SK-N-SH (cell line): ENCODE results near the gene GLTPD2. TPM values are rescaled to one million over a fixed set of nuclear protein-coding genes. Genes with fewer than 3 reads are reported as not detected.

Experiments used
- CTCF ChIA-PET: fragments of 300-600, 350-600 bp; formaldehyde crosslinking; extraction: SDS; loops from one replicate; lab custom pipeline; 2021; lab: Yijun Ruan, JAX
- POLR2A ChIA-PET: fragments of 350-600 bp; sonication (Branson Sonifier 250); formaldehyde crosslinking; extraction: SDS; loops from one replicate; lab custom pipeline; 2020; ENCODE audit warnings: antibody characterized with exemption, inconsistent platforms; lab: Yijun Ruan, JAX
- DNase-seq: peaks from one replicate; pipeline ENCODE4 v3.0.0; 2012
- H2AFZ ChIP-seq: fragments of 200-600 bp; sonication (generic); 2 replicates; pipeline ENCODE4 v1.8.1; 2016; ENCODE audit warnings: antibody characterized with exemption, mild to moderate bottlenecking, low read depth
- H3F3A ChIP-seq: fragments of 200-600 bp; sonication (generic); replicated peaks from 2 replicates; pipeline ENCODE3; 2016; ENCODE audit warnings: antibody characterized with exemption, mild to moderate bottlenecking; ENCODE audit not compliant: insufficient read depth
- H3K27ac ChIP-seq, 2 experiments: fragments of 200-500 bp in 1 of 2; fragments of 200-600 bp in 1 of 2; sonication (Bioruptor generic) in 1 of 2; sonication (generic), shearing (Covaris generic) in 1 of 2; 2 replicates each; pipeline versions ENCODE4 v1.5.1 to v1.6.1; 2014 to 2016; ENCODE audit warnings: low read depth in 2 of 2, inconsistent platforms in 1 of 2, low read length in 1 of 2, mild to moderate bottlenecking in 1 of 2, mixed read lengths in 1 of 2
- H3K27me3 ChIP-seq: fragments of 200-600 bp; sonication (generic), shearing (Covaris generic); 2 replicates; pipeline ENCODE4 v1.6.1; 2016; ENCODE audit warnings: mixed run types; ENCODE audit not compliant: insufficient read depth
- H3K36me3 ChIP-seq, 2 experiments: fragments of 200-500 bp in 1 of 2; fragments of 200-600 bp in 1 of 2; sonication (Bioruptor generic) in 1 of 2; sonication (generic) in 1 of 2; replicated peaks in 1 of 2; 2 replicates each; pipeline versions ENCODE3 to v1.5.1; 2014 to 2016; ENCODE audit warnings: low read length in 1 of 2, mild to moderate bottlenecking in 1 of 2; ENCODE audit not compliant: insufficient read depth in 2 of 2, control insufficient read depth in 1 of 2
- H3K4me1 ChIP-seq, 2 experiments: fragments of 200-500 bp in 1 of 2; fragments of 200-600 bp in 1 of 2; sonication (Bioruptor generic) in 1 of 2; sonication (generic), shearing (Covaris generic) in 1 of 2; 2 replicates each; pipeline versions ENCODE4 v1.5.1 to v1.6.1; 2014 to 2016; ENCODE audit warnings: low read depth in 1 of 2, low read length in 1 of 2, mixed run types in 1 of 2; ENCODE audit not compliant: insufficient read depth in 2 of 2, control insufficient read depth in 1 of 2
- H3K4me2 ChIP-seq: fragments of 200-600 bp; sonication (generic), shearing (Covaris generic); 2 replicates; pipeline ENCODE4 v1.6.1; 2017; ENCODE audit warnings: mixed run types
- H3K4me3 ChIP-seq, 2 experiments: fragments of 200-500 bp in 1 of 2; fragments of 200-600 bp in 1 of 2; sonication (Bioruptor generic) in 1 of 2; sonication (generic), shearing (Covaris generic) in 1 of 2; 2 replicates each; pipeline versions ENCODE4 v1.5.1 to v1.8.1; 2014 to 2016; ENCODE audit warnings: low read depth in 2 of 2, inconsistent platforms in 1 of 2, low read length in 1 of 2, mild to moderate bottlenecking in 1 of 2, mixed read lengths in 1 of 2, moderate library complexity in 1 of 2
- H3K79me2 ChIP-seq: fragments of 200-600 bp; sonication (generic); 2 replicates; pipeline ENCODE4 v1.8.1; 2017; ENCODE audit warnings: mild to moderate bottlenecking; ENCODE audit not compliant: insufficient read depth
- H3K9ac ChIP-seq: fragments of 200-600 bp; sonication (generic); 2 replicates; pipeline ENCODE4 v1.6.1; 2017; ENCODE audit warnings: mixed run types
- H3K9me2 ChIP-seq: fragments of 200-600 bp; sonication (generic); 2 replicates; pipeline ENCODE4 v1.6.1; 2017; ENCODE audit warnings: mixed run types
- H3K9me3 ChIP-seq: fragments of 200-600 bp; sonication (generic); 2 replicates; pipeline ENCODE4 v1.6.1; 2017; ENCODE audit warnings: mixed run types, mild to moderate bottlenecking, moderate library complexity
- H4K20me1 ChIP-seq: fragments of 200-600 bp; sonication (generic); 2 replicates; pipeline ENCODE4 v1.6.1; 2017; ENCODE audit warnings: mild to moderate bottlenecking, mixed run types; ENCODE audit not compliant: insufficient read depth
- CTCF ChIP-seq: fragments of 200-600 bp; sonication (generic); IDR thresholded peaks from 2 replicates; pipeline ENCODE4 v1.6.1; 2017; ENCODE audit warnings: antibody characterized with exemption, mild to moderate bottlenecking, moderate library complexity
- ELF1 ChIP-seq: IDR thresholded peaks from 2 replicates; pipeline ENCODE4 v1.4.0; 2012
- EP300 ChIP-seq, 2 experiments: IDR thresholded peaks; 2 replicates each; pipeline versions ENCODE4 v1.4.0 to v1.6.1; 2012; ENCODE audit warnings: borderline replicate concordance in 1 of 2, low read depth in 1 of 2, low read length in 1 of 2
- FOXJ3 ChIP-seq: sonication (generic); formaldehyde crosslinking; IDR thresholded peaks from 2 replicates; pipeline ENCODE4 v1.5.1; 2020; ENCODE audit warnings: mild to moderate bottlenecking, missing genetic modification reagents
- FOXM1 ChIP-seq: IDR thresholded peaks from 2 replicates; pipeline ENCODE4 v1.4.0; 2012; ENCODE audit warnings: low read depth, mild to moderate bottlenecking
- GABPA ChIP-seq: IDR thresholded peaks from 2 replicates; pipeline ENCODE4 v1.4.0; 2012; ENCODE audit warnings: low read depth, mild to moderate bottlenecking
- GATA2 ChIP-seq: sonication (generic); formaldehyde crosslinking; IDR thresholded peaks from 2 replicates; pipeline ENCODE4 v1.5.0; 2020; ENCODE audit warnings: mild to moderate bottlenecking, missing genetic modification reagents
- IRF3 ChIP-seq: fragments of 150-350 bp; IDR thresholded peaks from 2 replicates; pipeline ENCODE4 v1.6.1; 2016; ENCODE audit warnings: mild to moderate bottlenecking, low read depth, low read length
- JUND ChIP-seq: IDR thresholded peaks from 2 replicates; pipeline ENCODE4 v1.4.0; 2012
- MEF2A ChIP-seq: IDR thresholded peaks from 2 replicates; pipeline ENCODE4 v1.4.0; 2012; ENCODE audit warnings: low read depth, borderline replicate concordance
- MXI1 ChIP-seq: IDR thresholded peaks from 2 replicates; pipeline ENCODE4 v1.6.1; 2012; ENCODE audit warnings: mild to moderate bottlenecking, low read depth, low read length, improper control_type of control experiment
- PBX3 ChIP-seq: IDR thresholded peaks from 2 replicates; pipeline ENCODE4; 2012
- POLR2AphosphoS5 ChIP-seq: IDR thresholded peaks from 2 replicates; pipeline ENCODE4 v1.6.1; 2012; ENCODE audit warnings: low read depth, low read length
- RAD21 ChIP-seq: IDR thresholded peaks from 2 replicates; pipeline ENCODE4 v1.6.1; 2012; ENCODE audit warnings: mild to moderate bottlenecking, low read length
- RXRA ChIP-seq: IDR thresholded peaks from 2 replicates; pipeline ENCODE4 v1.4.0; 2012; ENCODE audit warnings: low read depth, mild to moderate bottlenecking, borderline replicate concordance
- SIN3A ChIP-seq: IDR thresholded peaks from 2 replicates; pipeline ENCODE4 v1.6.1; 2012; ENCODE audit warnings: low read depth, mild to moderate bottlenecking, low read length, moderate library complexity, borderline replicate concordance
- TAF1 ChIP-seq: IDR thresholded peaks from 2 replicates; pipeline ENCODE4 v1.6.1; 2012; ENCODE audit warnings: low read depth, mild to moderate bottlenecking, low read length, moderate library complexity, borderline replicate concordance
- TEAD4 ChIP-seq: IDR thresholded peaks from 2 replicates; pipeline ENCODE4 v1.4.0; 2012; ENCODE audit warnings: mild to moderate bottlenecking, borderline replicate concordance; ENCODE audit not compliant: insufficient read depth
- USF1 ChIP-seq: IDR thresholded peaks from 2 replicates; pipeline ENCODE4 v1.4.0; 2012; ENCODE audit warnings: low read depth, borderline replicate concordance
- USF2 ChIP-seq: fragments of 150-350 bp; IDR thresholded peaks from 2 replicates; pipeline ENCODE4 v1.6.1; 2017; ENCODE audit warnings: antibody characterized with exemption, low read length, low read depth, borderline replicate concordance
- YY1 ChIP-seq: IDR thresholded peaks from 2 replicates; pipeline ENCODE4 v1.4.0; 2012; ENCODE audit warnings: low read depth, mild to moderate bottlenecking
- ZBTB33 ChIP-seq: IDR thresholded peaks from 2 replicates; pipeline ENCODE4 v1.4.0; 2012; ENCODE audit warnings: low read depth, borderline replicate concordance
- whole genome bisulfite sequencing: methylation state at CpG from one replicate; pipeline ENCODE4 v1.1.6; 2017; ENCODE audit warnings: low lambda C conversion rate; 5-methylcytosine and 5-hydroxymethylcytosine counted together
- polyA plus RNA-seq, 3 experiments: library from polyadenylated mRNA; depleted of rRNA; stranded (reverse); fragments of >200 nt; gene quantifications; 2 replicates each; pipeline ENCODE4 v1.2.3, GENCODE V29; 2012

The GLTPD2 gene
- polyA plus RNA-seq, 1 of the 3 experiments (the other 2 are of a cell fraction): not detected

- no peak for TF ChIP-seq EP300 (IDR thresholded peaks at IDR 0.05; ENCODE audit: borderline replicate concordance in 1 of 2, low read depth in 1 of 2, low read length in 1 of 2)
- TF ChIP-seq GATA2 (CRISPR knock-in tag): no peak
- TF ChIP-seq USF1: no peak
- TF ChIP-seq TEAD4: no peak
- TF ChIP-seq GABPA: no peak
- no peak for TF ChIP-seq IRF3
- no peak for TF ChIP-seq TAF1
- no peak for TF ChIP-seq YY1
- no peak for TF ChIP-seq JUND
- TF ChIP-seq RAD21: no peak
Observed at GRCh38 chr17:4790705-4791088, 1.9 kb downstream of the GLTPD2 start (continued).

- H3K4me1 ChIP-seq: peaks cover 0 to 10% of the 10 kb centered on the region in 2 experiments; a peak in 1 of 4 replicates
- no peak overlapping the region for H3K4me3 ChIP-seq
- H3F3A ChIP-seq: peaks cover 5% of the 10 kb centered on the region
- H3K36me3 ChIP-seq: peaks cover 11 to 18% of the 10 kb centered on the region in 2 experiments
- TF ChIP-seq MEF2A (no peak), PBX3 (no peak), RXRA (no peak), FOXM1 (no peak), ZBTB33 (no peak), RAD21 (no peak), IRF3 (no peak), ELF1 (no peak), MXI1 (no peak), SIN3A (no peak), USF2 (no peak), FOXJ3 (CRISPR knock-in tag) (no peak), TAF1 (no peak), EP300 (IDR thresholded peaks at IDR 0.05; ENCODE audit: borderline replicate concordance in 1 of 2, low read depth in 1 of 2, low read length in 1 of 2) (no peak), POLR2AphosphoS5 (no peak), CTCF (no peak), GABPA (no peak)
- no peak for DNase-seq
- no peaks in the 10 kb centered on the region for H4K20me1 ChIP-seq
- WGBS: 89% methylated on average over 1 of the region's 1 CpG
- H3K79me2 ChIP-seq: peaks cover 23% of the 10 kb centered on the region
- ChIA-PET CTCF (no interaction called here), POLR2A (no interaction called here)
- peak overlapping the region; percentile 98 for H2AFZ ChIP-seq
- no peak overlapping the region for H3K9ac ChIP-seq
- H3K27ac ChIP-seq: peak overlapping the region in 1 of 2 experiments; percentile 78; a peak in 2 of 4 replicates
- no peaks in the 10 kb centered on the region for H3K9me2 ChIP-seq
- H3K9me3 ChIP-seq: no peaks in the 10 kb centered on the region
- H3K27me3 ChIP-seq: no peaks in the 10 kb centered on the region
- H3K4me2 ChIP-seq: no peak overlapping the region
Observed at GRCh38 chr17:4795168-4795567, 6.4 kb downstream of the GLTPD2 start.
